ENCODE measurements around the gene SELENOK.

DNA sequence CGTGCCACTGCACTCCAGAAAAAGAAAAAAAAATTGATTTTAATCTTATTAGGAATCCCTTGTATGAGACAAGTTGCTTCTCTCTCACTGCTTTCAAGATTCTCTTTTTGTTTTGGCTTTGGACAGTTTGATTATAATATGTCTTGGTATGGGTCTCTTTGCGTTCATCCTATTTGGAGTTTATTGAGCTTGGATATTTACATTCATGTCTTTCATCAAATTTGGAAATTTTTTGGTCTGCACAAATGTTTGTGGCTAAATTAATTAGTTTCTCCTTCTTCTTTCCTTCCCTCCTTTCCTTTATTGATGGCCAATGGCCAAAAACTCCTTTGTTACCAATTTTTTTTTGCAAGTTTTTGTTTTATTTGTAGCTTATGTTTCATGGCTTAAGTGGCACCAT lies 28.1 kb upstream of the SELENOK start:
- TF ChIP-seq POLR2A (IDR thresholded peaks at IDR 0.05) (no peak), CTCF (IDR thresholded peaks at IDR 0.05) (no peak)
